ENCODE results near the gene MIOX.

MIOX gene

GRCh38 chr22:50486561-50487289, at the start of gene MIOX:
MIOX (plus strand) TSS chr22:50486859; CDS start chr22:50486898, 39 bp downstream.
- no peak for DNase-seq (ENCODE audit: low read depth)

GRCh38 chr22:50437511-50438304, 49.0 kb upstream of the MIOX start:
- DNase-seq (ENCODE audit: low read depth): no peak

DNA sequence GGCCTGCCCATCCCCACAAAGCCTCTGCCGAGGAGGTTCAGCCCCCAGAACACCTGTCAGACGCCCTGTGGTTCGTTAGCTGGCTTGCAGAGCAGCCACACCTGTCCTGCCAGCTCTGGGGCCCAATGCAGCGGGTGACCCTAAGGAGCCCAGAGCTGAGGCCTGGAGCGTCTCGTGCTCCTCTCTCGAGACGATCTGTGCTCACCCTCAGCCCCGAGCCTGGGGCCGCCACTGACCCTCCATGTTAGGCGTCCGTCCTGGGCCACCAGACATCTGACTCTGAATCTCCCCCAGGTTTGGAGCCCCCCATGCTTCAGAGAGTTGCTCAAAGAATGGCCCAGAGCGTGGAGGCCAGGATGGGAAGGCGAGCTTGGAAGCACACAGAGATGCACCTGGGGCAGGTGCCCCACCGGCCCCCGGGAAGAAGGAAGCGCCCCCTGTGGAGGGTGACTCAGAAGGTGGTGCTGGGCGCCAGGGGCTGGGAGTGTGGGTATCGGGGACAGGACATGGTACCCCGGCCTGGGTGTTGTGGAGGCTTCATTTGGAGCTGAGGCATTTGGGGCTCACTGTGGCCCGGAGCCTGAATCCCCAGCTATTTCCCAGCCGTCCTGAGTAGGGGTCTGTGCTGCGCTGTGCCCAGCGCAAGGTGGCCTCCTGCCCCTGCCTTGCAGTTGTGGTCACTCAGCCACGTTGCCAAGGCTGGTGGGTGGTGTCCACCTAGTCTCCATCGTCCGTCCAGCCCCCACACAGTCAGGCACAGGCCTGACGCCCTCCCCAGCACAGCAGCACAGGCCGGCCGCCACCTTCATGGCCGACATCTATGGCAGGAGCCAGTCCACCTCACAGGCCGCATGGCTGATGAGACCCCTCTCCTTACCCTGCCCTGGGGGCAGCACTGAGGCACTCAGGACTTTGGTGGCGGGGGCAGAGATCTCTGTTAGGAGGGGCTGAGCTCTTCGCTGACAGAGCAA, 48.1 kb upstream of the MIOX start:
- no peak for DNase-seq (ENCODE audit: low read depth)

GRCh38 chr22:50439314-50439870, 47.3 kb upstream of the MIOX start:
- no peak for DNase-seq (ENCODE audit: low read depth)

- no peak for DNase-seq (ENCODE audit: low read depth)
Observed at GRCh38 chr22:50439871-50440331, 46.8 kb upstream of the MIOX start.

GRCh38 chr22:50440544-50441249, 46.0 kb upstream of the MIOX start:
- no peak for DNase-seq (ENCODE audit: low read depth)

GRCh38 chr22:50441428-50441993, 45.1 kb upstream of the MIOX start:
- no peak for DNase-seq (ENCODE audit: low read depth)

DNA sequence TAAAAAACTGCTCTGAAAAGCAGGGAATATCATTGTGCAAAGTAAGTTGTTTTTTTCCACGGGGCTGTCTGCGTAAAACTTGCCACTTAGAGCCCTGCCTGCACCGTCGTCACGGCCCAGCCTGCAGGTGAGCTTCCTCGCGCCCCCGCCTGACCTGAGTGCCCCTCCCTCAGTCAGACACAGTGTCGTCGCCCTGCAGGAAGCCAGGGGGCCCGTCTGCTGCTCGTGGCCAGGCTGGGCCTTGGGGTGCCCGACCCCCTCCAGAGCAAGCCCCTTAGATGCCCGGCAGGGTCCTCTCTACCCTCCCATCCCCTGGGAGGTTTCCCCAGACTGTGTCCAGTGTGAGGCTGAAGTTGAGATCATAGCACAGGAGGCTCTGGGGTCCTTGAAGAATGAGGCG, 43.5 kb upstream of the MIOX start:
- DNase-seq (ENCODE audit: low read depth): no peak

- DNase-seq (ENCODE audit: low read depth): no peak
Observed at GRCh38 chr22:50443801-50444625, 42.6 kb upstream of the MIOX start.

- DNase-seq (ENCODE audit: low read depth): no peak
Observed at GRCh38 chr22:50444663-50445062, 42.0 kb upstream of the MIOX start.

DNA sequence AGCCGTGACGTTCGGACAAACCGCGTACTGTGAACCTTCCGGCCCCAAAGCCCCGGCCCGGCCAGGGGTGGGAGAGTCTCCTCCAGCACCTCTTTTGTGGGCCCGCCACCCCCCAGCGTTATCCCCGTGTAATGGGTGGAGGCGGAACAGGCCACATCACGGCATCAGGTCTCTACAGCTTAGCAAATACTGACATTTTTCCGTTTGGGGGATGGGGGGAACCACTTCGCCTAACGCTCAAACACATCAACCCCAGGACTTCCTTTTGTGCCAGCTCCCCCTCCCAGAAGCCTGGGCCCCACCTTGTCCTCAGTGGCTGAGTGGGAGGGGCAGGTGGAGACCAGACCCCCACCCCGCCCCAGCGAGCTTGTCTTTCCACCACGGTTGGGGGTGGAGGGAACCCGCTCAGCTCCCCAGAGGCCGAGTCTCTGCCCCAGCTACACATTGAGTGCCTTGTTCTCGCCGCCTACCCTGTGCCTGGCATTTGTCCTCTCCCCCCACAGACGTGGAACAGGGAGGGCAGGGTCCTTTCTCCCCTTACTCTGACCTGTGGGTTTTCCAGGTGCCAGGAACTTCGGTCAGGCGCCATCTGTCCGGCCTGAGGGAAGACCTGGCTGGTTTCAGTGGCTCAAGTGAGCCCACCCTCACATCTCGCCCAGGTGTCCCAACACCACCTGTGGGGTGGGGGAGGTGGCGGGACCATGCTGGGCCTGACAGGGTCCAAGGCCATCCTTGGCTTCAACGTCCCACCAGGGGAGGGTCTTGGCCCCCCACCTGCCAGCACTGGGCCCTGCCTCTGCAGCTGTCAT, 41.4 kb upstream of the MIOX start:
- DNase-seq (ENCODE audit: low read depth): no peak

GRCh38 chr22:50445880-50446707, 40.6 kb upstream of the MIOX start:
- no peak for DNase-seq (ENCODE audit: low read depth)

DNA sequence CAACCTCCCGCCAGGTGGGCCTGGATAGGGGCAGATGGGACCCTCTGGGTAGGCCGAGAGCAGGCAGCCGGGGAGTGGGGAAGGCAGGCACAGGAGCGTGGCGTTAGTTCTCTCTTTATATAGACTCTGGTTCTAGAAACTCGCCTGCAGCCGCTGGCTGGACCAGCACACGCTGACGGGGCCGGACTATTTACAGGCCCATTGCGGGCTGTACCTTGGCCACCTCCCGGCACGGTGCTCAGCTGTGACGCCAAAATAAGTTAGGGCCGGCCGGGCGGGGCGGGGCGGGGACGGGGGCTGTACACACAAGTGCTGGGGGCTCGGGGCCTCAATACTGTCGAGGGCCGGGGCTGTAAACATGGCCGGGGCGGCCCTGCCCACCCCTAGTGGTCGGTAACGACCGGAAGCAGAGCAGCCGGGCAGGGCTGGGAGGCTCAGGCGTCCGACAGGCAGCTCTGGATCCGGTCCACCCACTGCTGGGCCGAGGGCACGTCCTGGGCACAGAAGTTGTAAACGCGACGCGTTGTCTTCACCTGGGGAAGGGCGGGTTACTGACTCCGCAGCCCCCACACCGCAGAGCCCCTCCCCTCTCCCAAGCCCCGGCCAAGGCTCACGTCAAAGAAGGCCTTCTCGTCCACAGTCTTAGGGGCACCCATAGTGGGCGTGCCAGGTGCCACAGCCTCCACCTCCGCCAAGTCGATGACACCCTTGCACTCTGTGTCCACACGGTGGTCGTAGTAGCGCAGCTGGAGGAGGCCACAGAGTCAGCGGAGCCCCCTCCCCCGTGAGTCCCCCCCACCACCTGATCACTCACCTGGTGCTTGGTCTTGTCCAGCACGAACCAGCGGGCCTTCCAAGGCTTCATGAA, 39.7 kb upstream of the MIOX start:
- no peak for DNase-seq (ENCODE audit: low read depth)

DNA sequence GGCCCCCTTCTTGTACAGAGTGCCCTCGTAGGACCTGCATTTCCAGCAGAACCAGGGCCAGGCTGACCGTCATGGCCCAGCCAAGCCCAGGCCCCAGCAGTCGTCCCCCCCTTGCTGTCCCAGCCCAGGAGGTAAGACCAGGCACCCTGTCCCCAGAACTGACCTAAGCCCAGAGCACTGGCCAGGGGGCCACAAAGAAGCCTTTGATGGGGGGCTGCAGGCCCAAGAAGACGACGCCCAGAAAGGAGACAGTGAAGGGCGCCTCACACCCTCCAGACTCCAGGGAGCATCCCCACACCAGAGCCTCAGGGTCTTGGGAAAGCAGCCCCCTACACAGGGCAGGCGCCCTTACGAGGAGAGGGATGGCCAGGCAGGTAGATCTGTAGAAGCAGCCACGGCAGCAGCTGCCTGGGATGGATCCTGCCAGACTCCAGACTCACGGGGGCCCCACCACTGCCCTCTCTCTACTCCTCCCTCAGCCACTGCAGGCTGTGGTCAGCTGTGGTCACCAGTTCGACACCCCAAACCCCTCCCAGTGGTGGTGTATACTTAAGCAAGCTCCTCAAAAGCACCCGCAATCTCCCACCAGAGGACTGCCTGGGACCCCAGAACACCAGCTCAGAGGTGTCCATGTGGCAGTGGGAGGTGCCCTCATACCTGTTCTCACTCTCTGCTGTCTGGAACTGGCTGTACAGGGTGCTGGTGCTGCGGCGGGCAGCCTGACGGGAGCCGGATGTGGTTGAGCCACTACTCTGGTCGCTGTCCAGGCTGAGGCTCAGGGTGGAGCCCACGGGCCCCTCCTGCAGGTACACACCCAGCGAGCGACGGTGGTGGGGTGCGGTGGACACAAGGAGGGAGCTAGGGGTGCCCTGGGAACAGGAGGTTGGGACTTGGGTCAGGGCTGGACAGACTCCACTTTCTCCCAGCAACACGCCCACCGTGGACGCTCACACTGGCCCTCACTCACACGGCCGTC, 38.8 kb upstream of the MIOX start:
- DNase-seq (ENCODE audit: low read depth): no peak

GRCh38 chr22:50452649-50453048, 34.0 kb upstream of the MIOX start:
- DNase-seq (ENCODE audit: low read depth): no peak

DNA sequence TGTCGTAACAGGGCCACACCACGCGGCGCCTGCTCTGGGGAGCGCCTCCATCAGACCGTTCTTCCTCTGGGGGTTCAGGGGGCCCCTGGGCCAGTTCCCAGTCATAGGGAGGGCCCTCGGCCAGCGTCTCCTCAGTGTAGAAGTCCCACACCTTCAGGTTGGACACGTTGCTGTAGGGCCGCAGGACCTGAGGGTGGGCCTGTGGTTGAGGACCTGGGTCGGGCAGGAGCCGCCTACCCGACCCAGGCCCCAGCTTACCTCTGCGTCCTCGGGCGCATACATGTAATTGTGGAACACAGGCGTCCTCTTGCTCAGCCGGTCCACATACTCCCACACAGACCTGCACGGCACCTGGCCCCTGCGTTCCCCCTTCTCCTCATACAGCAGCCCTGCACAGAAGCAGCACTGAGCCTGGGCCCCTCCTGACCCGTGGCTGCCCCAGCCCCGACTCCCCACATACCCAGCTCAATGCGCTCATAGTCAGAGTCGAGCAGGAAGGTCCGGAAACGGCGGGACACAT, 32.0 kb upstream of the MIOX start:
- no peak for DNase-seq (ENCODE audit: low read depth)

Data from activated T-helper 1 cell treated with Interleukin-2 at 50 U/mL for 16 hours (primary cell).